AG09309 (cell line): ENCODE results near the gene CISTR.

Source experiments
- DNase-seq: peaks from one replicate; pipeline ENCODE4 v3.0.0-alpha.2; 2010; ENCODE audit warnings: low read depth
- H3K4me3 ChIP-seq: 2 replicates; pipeline ENCODE4 v1.5.1; 2011; ENCODE audit warnings: mild to moderate bottlenecking, low read depth, low read length, moderate library complexity; ENCODE audit not compliant: control insufficient read depth
- CTCF ChIP-seq: IDR thresholded peaks from 2 replicates; pipeline ENCODE4 v1.5.1; 2011; ENCODE audit warnings: mild to moderate bottlenecking, low read depth, low read length, inconsistent platforms; ENCODE audit not compliant: insufficient read depth, control insufficient read depth; ENCODE audit errors: missing control alignments

CISTR gene

GRCh38 chr12:53746592-53747092, 5.1 kb downstream of the CISTR start:
- peak; percentile 100 for TF ChIP-seq CTCF
- DNase-seq, result peak; percentile 56
- H3K4me3 ChIP-seq, result no peak overlapping the region

DNA sequence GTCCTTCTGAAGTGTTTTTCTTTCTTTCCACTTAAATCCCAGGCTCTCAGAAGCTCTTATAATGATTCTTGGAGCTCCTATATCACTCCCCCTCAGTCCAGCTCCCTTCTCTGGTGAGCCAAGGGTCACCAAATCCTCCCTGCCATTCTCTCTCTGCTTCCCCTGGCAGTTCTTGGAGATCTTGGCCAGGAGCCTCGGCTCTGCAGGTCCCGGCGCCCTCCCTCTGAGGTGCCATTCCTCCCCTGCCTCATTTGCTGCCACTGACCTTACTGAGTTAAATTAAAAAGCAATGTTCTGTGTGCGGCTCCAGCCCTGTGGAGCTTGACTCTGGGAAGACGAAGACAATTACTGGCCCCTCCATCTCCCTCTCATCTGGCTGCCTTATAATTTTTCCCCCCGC, 7.0 kb downstream of the CISTR start:
- TF ChIP-seq CTCF, result no peak
- no peak for DNase-seq
- no peak overlapping the region for H3K4me3 ChIP-seq

DNA sequence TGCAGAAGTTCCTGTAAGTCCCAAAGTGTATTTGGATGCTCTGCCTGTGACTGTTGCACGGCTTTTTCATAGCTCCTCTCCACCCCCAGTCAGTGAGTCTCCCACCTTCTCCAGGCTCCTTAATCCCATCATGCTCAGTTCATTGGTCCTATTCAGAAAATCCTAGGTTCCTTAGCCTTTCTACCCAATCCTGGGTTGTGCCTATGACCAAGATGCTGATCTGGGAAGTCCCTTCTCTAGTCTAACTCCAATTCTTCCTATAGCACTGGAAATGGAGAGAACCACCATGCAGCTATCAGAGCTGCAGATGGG, 7.7 kb downstream of the CISTR start:
- DNase-seq, result no peak
- no peak overlapping the region for H3K4me3 ChIP-seq
- no peak for TF ChIP-seq CTCF

DNA sequence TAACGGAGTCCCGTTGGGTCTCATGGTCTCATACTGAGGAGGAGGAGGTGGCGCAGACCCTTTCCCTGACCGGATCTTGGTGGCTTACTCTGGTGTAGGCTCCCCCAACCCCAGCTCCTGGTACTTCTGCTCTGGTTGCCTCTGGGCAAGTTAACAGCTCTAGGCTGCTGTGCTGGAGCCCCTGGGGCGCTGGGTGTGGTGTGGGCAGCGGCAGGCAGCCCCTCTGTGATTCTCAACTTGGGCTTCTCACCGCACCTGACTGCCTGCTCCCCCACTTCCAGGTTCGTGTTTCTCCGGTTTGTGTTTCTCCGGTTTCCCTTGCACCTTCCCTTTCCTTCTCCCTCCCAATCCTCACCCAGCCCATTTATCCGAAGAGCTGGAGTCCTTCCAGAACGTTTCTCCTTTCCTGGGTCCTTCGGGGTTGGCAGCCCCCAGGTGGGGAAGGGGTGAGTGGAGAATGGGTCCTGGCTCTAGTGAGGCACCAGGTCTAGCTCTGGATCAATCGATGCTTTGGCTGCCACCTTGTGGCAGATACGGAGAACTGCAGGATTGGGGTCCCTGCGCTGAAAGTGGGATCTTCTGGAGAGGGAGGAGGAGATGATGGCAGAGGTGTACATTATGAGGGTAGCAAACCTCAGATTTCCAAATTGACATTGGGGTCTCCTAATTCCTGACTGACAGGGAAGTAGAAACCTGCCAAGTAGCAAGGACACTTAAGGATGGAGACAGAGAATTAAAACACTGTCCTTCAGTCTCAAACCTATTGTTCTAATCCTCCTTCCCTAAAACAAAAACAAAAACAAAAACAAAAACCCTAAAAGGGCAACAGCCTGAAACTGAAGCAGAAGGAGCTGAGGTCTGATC, 8.3 kb downstream of the CISTR start:
- no peak overlapping the region for H3K4me3 ChIP-seq
- peak; percentile 89 for TF ChIP-seq CTCF
- DNase-seq, result no peak

DNA sequence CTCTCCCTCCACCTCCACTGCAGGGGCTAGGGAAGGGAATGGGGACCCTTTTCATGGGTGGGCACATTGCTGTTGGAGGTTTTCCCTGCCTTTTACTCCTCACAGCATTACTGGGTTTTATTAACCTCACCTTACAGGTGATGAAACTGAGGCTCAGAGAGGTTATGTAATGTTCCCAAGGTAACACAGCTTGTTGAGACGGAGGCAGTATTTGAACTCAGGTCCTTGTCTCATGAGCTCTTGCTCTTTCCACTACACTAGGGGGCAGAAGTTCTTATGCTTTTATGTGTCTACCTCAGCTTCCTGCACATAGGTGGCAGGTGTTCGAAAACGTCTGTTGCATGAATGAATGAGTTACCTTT, 11.7 kb downstream of the CISTR start:
- H3K4me3 ChIP-seq, result no peak overlapping the region
- DNase-seq, result no peak

DNA sequence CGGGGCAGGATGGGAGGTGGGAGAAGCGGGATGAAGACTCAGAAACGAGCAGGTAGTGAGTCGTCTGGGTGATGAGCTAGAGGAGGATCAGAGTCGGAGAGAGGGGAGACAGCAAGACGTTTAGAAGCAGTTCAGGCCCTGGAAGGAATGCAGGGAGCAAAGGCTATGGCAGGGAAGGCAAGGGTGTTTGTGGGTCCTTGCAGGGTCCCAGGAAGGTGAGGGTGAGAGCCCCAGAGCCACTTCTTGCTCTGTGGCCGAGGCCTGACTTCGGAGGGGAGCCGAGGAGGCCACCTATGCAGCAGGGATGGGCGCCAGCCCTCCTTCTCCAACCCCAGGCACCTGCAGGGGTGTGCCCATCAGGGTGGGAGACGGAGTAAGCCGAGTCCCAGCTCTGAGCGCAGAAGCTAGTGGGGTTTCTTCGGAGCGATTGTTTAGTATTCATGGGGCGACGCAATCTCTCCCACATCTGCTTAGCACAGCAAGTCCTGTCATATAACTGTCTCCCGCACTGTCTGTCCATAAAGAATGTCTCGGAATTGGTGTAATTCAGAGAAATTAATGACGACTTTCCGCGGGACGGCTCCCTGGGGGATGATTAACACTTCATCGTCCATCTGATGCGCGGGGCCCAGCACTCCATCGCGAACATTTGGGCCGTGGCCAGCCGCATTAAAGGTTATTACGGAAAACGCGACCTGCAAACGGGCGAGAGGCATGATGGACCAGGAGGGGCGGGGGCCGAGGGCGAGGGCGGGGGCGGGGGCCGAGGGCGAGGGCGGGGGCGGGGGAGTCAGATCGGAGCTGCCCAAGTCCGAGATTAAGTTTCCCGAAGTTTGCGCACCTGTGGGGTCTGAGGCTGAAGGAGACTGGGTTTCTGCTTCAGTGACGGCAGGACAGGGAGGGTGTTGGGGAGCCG, 12.3 kb downstream of the CISTR start:
- DNase-seq, result no peak
- no peak for TF ChIP-seq CTCF
- H3K4me3 ChIP-seq, result peak overlapping the region; percentile 8; the same call in 1 of the 2 replicates

More for the DNA sequence above, 11.7 kb downstream of the CISTR start:
- no peak for TF ChIP-seq CTCF
